ENCODE data around the gene RMDN3.

The RMDN3 gene

GRCh38 chr15:40754883-40755811, at the start of gene RMDN3:
Gene RMDN3, minus strand, starts transcription at chr15:40755254. Its CDS starts 471 bp downstream, at chr15:40754783.
- DNase-seq: peak; percentile 96

- no peak for DNase-seq
Observed at GRCh38 chr15:40803688-40804087, 48.6 kb upstream of the RMDN3 start.

GRCh38 chr15:40803076-40803475, 48.0 kb upstream of the RMDN3 start:
- DNase-seq: no peak

GRCh38 chr15:40799523-40799922, 44.5 kb upstream of the RMDN3 start:
- DNase-seq: no peak

GRCh38 chr15:40796512-40796911, 41.5 kb upstream of the RMDN3 start:
- no peak for DNase-seq

- DNase-seq: no peak
Observed at GRCh38 chr15:40796041-40796440, 41.0 kb upstream of the RMDN3 start.

- DNase-seq: no peak
Observed at GRCh38 chr15:40793216-40793989, 38.3 kb upstream of the RMDN3 start.

- no peak for DNase-seq
Observed at GRCh38 chr15:40792394-40792793, 37.3 kb upstream of the RMDN3 start.

GRCh38 chr15:40790718-40791117, 35.7 kb upstream of the RMDN3 start:
- no peak for DNase-seq

- no peak for DNase-seq
Observed at GRCh38 chr15:40789999-40790398, 34.9 kb upstream of the RMDN3 start.

- DNase-seq: no peak
Observed at GRCh38 chr15:40789119-40789518, 34.1 kb upstream of the RMDN3 start.

- DNase-seq: no peak
Observed at GRCh38 chr15:40787991-40788390, 32.9 kb upstream of the RMDN3 start.

- no peak for DNase-seq
Observed at GRCh38 chr15:40787344-40787841, 32.3 kb upstream of the RMDN3 start.

- DNase-seq: no peak
Observed at GRCh38 chr15:40785814-40786213, 30.8 kb upstream of the RMDN3 start.

GRCh38 chr15:40785164-40785563, 30.1 kb upstream of the RMDN3 start:
- DNase-seq: no peak

- no peak for DNase-seq
Observed at GRCh38 chr15:40782609-40783227, 27.7 kb upstream of the RMDN3 start.

- no peak for DNase-seq
Observed at GRCh38 chr15:40776537-40777141, 21.6 kb upstream of the RMDN3 start.

GRCh38 chr15:40775740-40776536, 20.9 kb upstream of the RMDN3 start:
- no peak for DNase-seq

- DNase-seq: no peak
Observed at GRCh38 chr15:40775007-40775406, 20.0 kb upstream of the RMDN3 start.

GRCh38 chr15:40773902-40774301, 18.8 kb upstream of the RMDN3 start:
- no peak for DNase-seq

GRCh38 chr15:40773496-40773895, 18.4 kb upstream of the RMDN3 start:
- no peak for DNase-seq

- no peak for DNase-seq
Observed at GRCh38 chr15:40772014-40772413, 17.0 kb upstream of the RMDN3 start.

Data from right hindlimb (tissue), 1 donor.